GM19043 (cell line): ENCODE data around the gene SMAD3.

ENCODE experiments used
- ATAC-seq: cut with Tn5 transposase; IDR thresholded peaks from one replicate; pipeline ENCODE4 v1.9.1; 2021; ENCODE audit warnings: low read depth; ENCODE audit not compliant: unreplicated experiment

The SMAD3 gene

DNA sequence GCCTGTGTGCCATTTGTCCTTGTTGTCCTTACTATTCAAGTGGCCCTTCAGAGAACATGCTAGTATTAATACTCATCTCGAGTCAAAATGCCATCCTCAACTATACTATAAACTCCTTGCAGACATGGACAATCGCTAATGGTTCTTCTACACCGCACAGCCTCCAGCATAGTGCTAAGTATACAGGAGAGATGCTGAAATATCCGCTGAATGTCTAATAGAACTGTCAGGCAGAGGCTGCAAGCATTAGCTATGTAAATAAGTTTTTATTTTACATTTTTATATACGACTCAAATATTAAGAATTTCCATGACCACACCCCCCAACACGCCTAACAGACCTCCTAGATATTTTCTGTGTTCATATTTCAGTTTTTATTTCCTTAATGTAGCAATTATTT is 149.7 kb downstream of the SMAD3 start:
- no peak for ATAC-seq

GRCh38 chr15:67216859-67217258 is 151.5 kb downstream of the SMAD3 start:
- no peak for ATAC-seq

- no peak for ATAC-seq
Measured at GRCh38 chr15:67218428-67218827, 153.0 kb downstream of the SMAD3 start.

GRCh38 chr15:67219288-67219687 is 153.9 kb downstream of the SMAD3 start:
- no peak for ATAC-seq

DNA sequence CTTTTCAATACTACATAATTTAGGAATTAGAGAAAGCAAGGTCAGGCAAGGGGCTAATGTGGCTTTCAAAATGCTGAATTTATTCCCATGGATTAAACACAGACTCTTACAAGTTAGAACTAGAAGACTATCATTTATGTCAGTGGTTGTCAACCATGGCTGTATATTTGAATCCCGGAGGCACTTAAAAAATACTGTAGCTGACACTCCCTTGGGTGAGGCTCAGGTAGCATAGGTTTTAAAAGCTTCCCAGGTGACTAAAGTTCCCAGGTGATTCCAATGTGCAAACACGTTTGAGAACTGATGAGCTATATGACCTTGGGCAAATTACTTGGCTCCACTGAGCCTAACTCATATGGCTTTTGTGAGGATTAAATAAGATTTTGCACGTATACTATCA is 159.5 kb downstream of the SMAD3 start:
- no peak for ATAC-seq

GRCh38 chr15:67225336-67225735 is 159.9 kb downstream of the SMAD3 start:
- no peak for ATAC-seq

DNA sequence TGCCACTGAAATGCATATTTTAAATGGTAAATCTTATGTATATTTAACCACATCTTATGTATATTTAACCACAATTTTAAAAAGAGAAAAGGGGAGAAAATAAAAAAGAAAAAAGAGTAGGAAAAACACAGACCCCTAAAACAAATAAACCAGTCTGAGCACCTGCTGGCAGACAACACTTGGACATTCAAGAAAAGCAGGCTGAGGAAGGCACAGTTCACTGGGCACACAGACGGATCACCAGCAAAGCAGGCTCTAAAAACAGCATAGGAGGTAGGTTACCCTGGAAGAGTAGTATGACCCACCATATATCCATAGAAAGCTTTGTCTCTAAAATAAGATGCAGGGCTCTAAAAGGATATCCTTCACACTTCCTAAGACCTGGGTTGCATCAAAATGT is 162.0 kb downstream of the SMAD3 start:
- ATAC-seq, result no peak

DNA sequence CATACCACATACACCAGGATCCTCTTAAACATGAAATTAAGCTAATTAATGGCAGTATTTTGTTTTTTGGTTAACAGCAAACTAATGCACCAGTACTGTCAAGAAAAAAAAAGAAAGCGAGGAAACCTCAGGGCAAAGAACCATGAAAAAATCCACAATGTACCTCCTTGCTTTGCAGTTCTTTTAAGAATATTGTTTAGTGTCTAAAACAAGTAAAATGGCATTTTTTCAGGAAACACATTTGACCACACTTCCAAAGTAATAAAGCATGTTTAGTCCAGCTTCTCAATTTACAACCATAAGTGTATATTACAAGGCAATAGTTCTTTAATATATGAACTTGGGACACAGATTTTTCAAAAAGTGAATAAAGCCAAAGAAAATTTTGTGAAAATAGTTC is 162.4 kb downstream of the SMAD3 start:
- no peak for ATAC-seq

DNA sequence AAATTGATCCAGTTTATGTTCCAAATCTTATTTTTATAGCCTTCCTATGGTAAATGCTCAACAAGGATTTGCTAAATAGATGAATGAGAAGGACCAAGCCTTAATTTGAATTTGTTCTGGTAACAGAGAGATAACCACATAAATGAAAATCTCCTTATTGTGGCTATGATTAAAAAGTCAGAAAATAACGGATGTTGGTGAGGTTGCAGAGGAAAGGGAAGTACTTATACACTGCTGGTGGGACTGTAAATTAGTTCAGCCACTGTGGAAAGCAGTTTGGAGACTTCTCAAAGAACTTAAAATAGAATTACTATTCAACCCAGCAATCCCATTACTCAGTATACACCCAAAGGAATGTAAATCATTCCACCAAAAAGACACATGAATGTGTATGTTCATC is 162.9 kb downstream of the SMAD3 start:
- no peak for ATAC-seq

- ATAC-seq, result no peak
Measured at GRCh38 chr15:67230504-67230903, 165.1 kb downstream of the SMAD3 start.

- no peak for ATAC-seq
Measured at GRCh38 chr15:67232591-67232990, 167.2 kb downstream of the SMAD3 start.

GRCh38 chr15:67240235-67241131 is 175.1 kb downstream of the SMAD3 start:
- no peak for ATAC-seq

- ATAC-seq, result peak; percentile 88
Measured at GRCh38 chr15:67241132-67241855, 175.9 kb downstream of the SMAD3 start.

DNA sequence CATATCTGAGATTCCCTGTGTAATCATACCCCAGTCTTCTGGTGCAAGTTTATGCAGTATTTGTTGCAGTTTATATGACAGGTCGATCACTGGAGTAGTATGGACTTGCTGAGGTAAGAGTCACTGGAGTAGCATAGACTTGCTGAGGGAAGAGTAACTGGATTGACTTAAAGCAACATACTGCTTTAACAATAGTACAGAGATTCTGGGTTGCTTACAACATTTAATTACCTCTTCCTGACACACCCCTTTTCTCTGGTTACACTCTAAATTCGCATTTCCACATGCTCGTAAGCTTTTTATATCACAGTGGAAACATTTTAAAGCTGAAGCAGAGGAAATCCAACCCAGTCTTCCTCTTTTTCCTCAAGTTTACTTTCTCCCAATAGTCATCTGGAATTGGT is 177.3 kb downstream of the SMAD3 start:
- ATAC-seq, result no peak
